ENCODE measurements around the gene SENP2.

The SENP2 gene

DNA sequence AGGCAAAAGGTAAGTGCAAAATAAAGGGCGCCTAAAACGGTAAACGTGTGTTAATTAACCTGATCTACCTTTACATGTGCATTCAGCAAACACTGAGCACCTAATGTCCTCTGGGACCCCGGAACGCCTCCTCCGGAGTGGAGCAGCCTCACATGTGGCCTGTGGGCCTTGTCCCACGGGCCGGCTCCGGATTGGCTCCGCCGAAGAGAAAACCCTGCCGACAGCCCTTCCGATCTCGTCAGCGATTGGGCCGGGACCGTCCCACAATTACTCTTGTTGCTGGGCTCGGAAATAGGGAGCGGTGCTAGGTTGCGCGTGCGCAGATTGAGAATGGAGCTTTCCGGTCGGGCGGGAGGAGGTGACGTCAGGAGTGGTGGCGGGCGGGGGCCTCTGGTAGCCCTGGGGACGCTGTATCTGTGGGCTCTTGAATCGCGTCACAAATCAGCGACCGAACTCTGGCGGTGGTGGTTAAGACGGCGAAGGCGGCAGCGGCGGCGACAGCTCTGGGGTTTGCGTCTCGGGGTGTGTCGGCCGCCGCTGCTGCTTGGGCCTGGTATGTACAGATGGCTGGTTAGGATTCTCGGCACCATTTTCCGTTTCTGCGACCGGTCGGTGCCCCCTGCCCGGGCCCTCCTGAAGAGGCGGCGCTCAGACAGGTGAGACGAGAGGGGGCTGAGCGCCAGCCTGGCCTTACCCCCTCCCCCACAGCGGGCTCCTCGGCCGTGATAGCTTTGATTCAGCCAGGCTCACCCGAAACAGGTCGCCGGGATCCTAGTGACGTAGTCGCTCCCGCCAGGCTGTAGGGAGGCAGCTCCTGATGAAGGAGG is at the start of gene SENP2:
TSS of gene SENP2 (plus strand) at position 437 of the 827 bp plus-strand sequence. CDS start at position 556, 119 bp downstream.
- peak within 1 kb of the TSS; percentile 77 for H3K27ac ChIP-seq
- TF ChIP-seq, protein P1, sequence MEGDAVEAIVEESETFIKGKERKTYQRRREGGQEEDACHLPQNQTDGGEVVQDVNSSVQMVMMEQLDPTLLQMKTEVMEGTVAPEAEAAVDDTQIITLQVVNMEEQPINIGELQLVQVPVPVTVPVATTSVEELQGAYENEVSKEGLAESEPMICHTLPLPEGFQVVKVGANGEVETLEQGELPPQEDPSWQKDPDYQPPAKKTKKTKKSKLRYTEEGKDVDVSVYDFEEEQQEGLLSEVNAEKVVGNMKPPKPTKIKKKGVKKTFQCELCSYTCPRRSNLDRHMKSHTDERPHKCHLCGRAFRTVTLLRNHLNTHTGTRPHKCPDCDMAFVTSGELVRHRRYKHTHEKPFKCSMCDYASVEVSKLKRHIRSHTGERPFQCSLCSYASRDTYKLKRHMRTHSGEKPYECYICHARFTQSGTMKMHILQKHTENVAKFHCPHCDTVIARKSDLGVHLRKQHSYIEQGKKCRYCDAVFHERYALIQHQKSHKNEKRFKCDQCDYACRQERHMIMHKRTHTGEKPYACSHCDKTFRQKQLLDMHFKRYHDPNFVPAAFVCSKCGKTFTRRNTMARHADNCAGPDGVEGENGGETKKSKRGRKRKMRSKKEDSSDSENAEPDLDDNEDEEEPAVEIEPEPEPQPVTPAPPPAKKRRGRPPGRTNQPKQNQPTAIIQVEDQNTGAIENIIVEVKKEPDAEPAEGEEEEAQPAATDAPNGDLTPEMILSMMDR (conservative IDR thresholded peaks at IDR 0.05), result no peak

DNA sequence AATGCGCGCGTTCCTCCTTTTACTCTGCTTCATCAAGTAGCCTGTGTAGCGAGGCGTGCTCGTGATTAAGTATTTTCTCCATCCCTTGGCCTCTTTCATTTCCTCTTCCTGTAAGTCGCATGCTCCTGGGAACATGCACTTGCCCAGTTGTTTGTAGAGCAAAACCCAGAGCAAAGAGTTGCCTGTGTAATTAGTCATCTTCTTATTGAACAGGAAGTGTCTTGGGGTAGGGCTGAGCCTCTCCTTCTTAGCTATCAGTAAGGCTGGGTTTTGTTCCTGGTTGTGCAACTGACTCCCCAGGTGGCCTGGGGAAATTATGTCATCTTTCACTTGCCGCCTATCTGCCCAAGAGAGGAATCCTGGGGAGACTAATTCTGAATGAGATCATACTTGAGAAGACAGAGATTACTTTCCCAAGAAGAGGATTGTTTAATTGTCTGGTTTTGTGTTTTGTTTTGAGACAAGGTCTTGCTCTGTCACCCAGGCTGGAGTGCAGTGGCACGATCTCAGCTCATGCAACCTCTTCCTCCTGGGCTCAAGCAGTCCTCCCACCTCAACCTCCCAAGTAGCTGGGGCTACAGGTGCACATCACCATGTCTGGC is 48.6 kb upstream of the SENP2 start:
- peak overlapping the region; percentile 73 for H3K27ac ChIP-seq
- TF ChIP-seq, protein P1 (conservative IDR thresholded peaks at IDR 0.05), result no peak

DNA sequence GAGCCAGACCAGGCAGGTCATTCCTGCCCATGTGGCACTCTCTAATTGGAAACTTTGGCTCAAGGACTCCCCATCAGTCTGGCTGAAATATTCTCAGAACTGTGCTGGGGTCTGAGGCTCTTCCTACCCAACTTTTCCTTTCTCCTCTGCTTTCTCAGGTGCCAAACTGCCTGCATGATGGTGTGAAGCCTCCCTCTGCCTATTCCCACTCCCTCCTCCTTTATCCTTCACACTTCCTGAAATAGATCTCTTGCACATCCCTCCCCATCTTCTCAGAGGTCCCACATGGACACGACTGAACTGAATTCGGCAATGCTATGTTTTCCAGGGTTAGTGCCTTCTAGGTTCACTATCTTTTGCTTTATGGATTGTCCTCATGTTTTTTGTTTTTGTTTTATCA is 46.2 kb upstream of the SENP2 start:
- TF ChIP-seq, protein P1 (conservative IDR thresholded peaks at IDR 0.05), result no peak
- H3K27ac ChIP-seq, result no peak overlapping the region

DNA sequence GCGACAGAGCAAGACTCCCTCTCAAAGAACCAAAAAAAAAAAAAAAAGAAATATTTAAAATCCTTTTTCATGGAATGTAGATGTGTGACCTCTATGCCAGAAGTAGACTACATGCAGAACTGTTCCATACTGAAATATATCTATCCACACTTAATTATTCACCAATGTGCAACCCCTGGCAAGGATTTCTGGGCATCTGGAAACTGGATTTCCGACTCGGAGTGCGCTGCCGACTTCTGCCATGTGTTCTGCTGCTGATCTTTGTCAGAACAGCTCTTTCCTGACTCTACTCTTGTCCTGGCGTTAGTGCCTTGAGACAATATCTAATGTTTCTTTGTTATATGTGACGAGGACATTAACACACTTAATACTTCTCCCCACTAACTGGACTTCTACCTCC is 45.4 kb upstream of the SENP2 start:
- TF ChIP-seq, protein P1 (conservative IDR thresholded peaks at IDR 0.05), result no peak
- H3K27ac ChIP-seq, result no peak overlapping the region

DNA sequence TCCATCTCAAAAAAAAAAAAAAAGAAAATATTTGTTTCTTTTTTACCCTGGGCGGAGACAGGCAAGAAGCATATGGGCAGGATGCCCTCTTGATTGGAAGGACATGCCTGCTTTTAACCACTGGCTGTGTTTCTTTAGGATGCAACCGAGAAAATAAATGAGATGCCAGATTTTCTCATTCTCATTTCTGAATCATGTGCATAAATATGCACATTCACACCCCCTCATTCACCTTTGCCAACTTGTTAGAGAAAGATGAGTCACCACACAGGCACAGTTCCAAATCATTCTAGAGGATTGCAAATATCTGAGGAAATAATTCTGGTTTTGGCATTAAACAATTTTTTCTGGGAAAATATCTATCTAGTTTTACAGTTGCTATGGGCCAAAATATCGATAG is 37.0 kb upstream of the SENP2 start:
- TF ChIP-seq, protein P1 (conservative IDR thresholded peaks at IDR 0.05), result no peak
- H3K27ac ChIP-seq, result peak overlapping the region; percentile 34; the same call in 1 of the 2 replicates

DNA sequence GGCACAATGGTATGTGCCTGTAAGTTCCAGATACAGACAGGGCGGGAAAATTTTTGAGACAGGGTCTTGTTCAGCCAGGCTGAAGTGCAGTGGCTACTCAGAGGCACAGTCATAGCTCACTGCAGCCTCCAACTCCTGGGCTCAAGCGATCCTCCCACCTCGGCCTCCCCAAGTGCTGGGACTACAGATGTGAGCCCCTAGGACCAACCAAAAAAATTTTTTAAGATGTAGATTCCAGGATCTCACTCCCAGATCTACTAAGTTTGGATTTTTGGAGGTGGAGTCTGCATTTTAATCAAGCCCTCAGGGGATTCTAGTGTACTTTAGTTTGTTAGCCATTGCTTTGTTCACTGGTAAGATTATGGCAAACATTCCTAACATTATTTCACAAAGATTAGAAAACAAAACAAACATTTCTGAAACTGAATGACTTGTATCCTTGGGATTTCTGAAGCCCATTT is 36.4 kb upstream of the SENP2 start:
- TF ChIP-seq, protein P1 (conservative IDR thresholded peaks at IDR 0.05), result no peak
- H3K27ac ChIP-seq, result peak overlapping the region; percentile 34

DNA sequence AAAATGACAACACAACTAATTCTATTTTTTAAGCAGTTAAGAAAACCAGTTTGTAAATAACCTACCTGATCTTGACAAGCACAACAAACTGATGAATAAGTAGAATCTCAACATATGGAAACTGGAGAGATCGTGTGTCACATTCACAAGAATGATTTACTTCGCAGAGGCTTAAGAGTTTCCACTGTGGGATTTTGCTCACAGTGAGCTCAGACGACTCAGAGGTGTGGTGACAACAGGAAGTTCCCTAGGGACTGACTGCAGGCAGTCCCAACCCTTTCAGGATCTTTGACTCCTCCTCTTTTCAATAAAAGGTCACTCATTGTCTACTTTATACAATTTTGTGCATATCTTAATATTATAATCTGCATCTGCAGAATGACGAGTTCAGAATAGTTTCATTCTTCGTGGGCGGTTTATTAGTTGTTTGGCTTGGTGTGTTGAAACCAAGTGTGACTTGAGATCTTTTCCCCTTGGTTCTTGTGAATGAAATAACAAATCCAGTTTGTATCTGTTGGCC is 33.7 kb upstream of the SENP2 start, which contains the start of gene LIPH:
TSS of gene LIPH (minus strand) at position 231 of the 520 bp plus-strand sequence. CDS start at position 114, 117 bp downstream.
- peak within 1 kb of the TSS; percentile 58 for H3K27ac ChIP-seq
- TF ChIP-seq, protein P1 (conservative IDR thresholded peaks at IDR 0.05), result no peak
